SK-N-SH (cell line): ENCODE measurements around the gene COL10A1. TPM values are rescaled to one million over a fixed set of nuclear protein-coding genes. Genes with fewer than 3 reads are reported as not detected.

Experiments used
- CTCF ChIA-PET: fragments of 300-600, 350-600 bp; formaldehyde crosslinking; extraction: SDS; loops from one replicate; lab custom pipeline; 2021; lab: Yijun Ruan, JAX
- POLR2A ChIA-PET: fragments of 350-600 bp; sonication (Branson Sonifier 250); formaldehyde crosslinking; extraction: SDS; loops from one replicate; lab custom pipeline; 2020; ENCODE audit warnings: antibody characterized with exemption, inconsistent platforms; lab: Yijun Ruan, JAX
- DNase-seq: peaks from one replicate; pipeline ENCODE4 v3.0.0; 2012
- H2AFZ ChIP-seq: fragments of 200-600 bp; sonication (generic); 2 replicates; pipeline ENCODE4 v1.8.1; 2016; ENCODE audit warnings: antibody characterized with exemption, mild to moderate bottlenecking, low read depth
- H3F3A ChIP-seq: fragments of 200-600 bp; sonication (generic); replicated peaks from 2 replicates; pipeline ENCODE3; 2016; ENCODE audit warnings: antibody characterized with exemption, mild to moderate bottlenecking; ENCODE audit not compliant: insufficient read depth
- H3K27ac ChIP-seq, 2 experiments: fragments of 200-500 bp in 1 of 2; fragments of 200-600 bp in 1 of 2; sonication (Bioruptor generic) in 1 of 2; sonication (generic), shearing (Covaris generic) in 1 of 2; 2 replicates each; pipeline versions ENCODE4 v1.5.1 to v1.6.1; 2014 to 2016; ENCODE audit warnings: low read depth in 2 of 2, inconsistent platforms in 1 of 2, low read length in 1 of 2, mild to moderate bottlenecking in 1 of 2, mixed read lengths in 1 of 2
- H3K27me3 ChIP-seq: fragments of 200-600 bp; sonication (generic), shearing (Covaris generic); 2 replicates; pipeline ENCODE4 v1.6.1; 2016; ENCODE audit warnings: mixed run types; ENCODE audit not compliant: insufficient read depth
- H3K36me3 ChIP-seq, 2 experiments: fragments of 200-500 bp in 1 of 2; fragments of 200-600 bp in 1 of 2; sonication (Bioruptor generic) in 1 of 2; sonication (generic) in 1 of 2; replicated peaks in 1 of 2; 2 replicates each; pipeline versions ENCODE3 to v1.5.1; 2014 to 2016; ENCODE audit warnings: low read length in 1 of 2, mild to moderate bottlenecking in 1 of 2; ENCODE audit not compliant: insufficient read depth in 2 of 2, control insufficient read depth in 1 of 2
- H3K4me1 ChIP-seq, 2 experiments: fragments of 200-500 bp in 1 of 2; fragments of 200-600 bp in 1 of 2; sonication (Bioruptor generic) in 1 of 2; sonication (generic), shearing (Covaris generic) in 1 of 2; 2 replicates each; pipeline versions ENCODE4 v1.5.1 to v1.6.1; 2014 to 2016; ENCODE audit warnings: low read depth in 1 of 2, low read length in 1 of 2, mixed run types in 1 of 2; ENCODE audit not compliant: insufficient read depth in 2 of 2, control insufficient read depth in 1 of 2
- H3K4me2 ChIP-seq: fragments of 200-600 bp; sonication (generic), shearing (Covaris generic); 2 replicates; pipeline ENCODE4 v1.6.1; 2017; ENCODE audit warnings: mixed run types
- H3K4me3 ChIP-seq, 2 experiments: fragments of 200-500 bp in 1 of 2; fragments of 200-600 bp in 1 of 2; sonication (Bioruptor generic) in 1 of 2; sonication (generic), shearing (Covaris generic) in 1 of 2; 2 replicates each; pipeline versions ENCODE4 v1.5.1 to v1.8.1; 2014 to 2016; ENCODE audit warnings: low read depth in 2 of 2, inconsistent platforms in 1 of 2, low read length in 1 of 2, mild to moderate bottlenecking in 1 of 2, mixed read lengths in 1 of 2, moderate library complexity in 1 of 2
- H3K79me2 ChIP-seq: fragments of 200-600 bp; sonication (generic); 2 replicates; pipeline ENCODE4 v1.8.1; 2017; ENCODE audit warnings: mild to moderate bottlenecking; ENCODE audit not compliant: insufficient read depth
- H3K9ac ChIP-seq: fragments of 200-600 bp; sonication (generic); 2 replicates; pipeline ENCODE4 v1.6.1; 2017; ENCODE audit warnings: mixed run types
- H3K9me2 ChIP-seq: fragments of 200-600 bp; sonication (generic); 2 replicates; pipeline ENCODE4 v1.6.1; 2017; ENCODE audit warnings: mixed run types
- H3K9me3 ChIP-seq: fragments of 200-600 bp; sonication (generic); 2 replicates; pipeline ENCODE4 v1.6.1; 2017; ENCODE audit warnings: mixed run types, mild to moderate bottlenecking, moderate library complexity
- H4K20me1 ChIP-seq: fragments of 200-600 bp; sonication (generic); 2 replicates; pipeline ENCODE4 v1.6.1; 2017; ENCODE audit warnings: mild to moderate bottlenecking, mixed run types; ENCODE audit not compliant: insufficient read depth
- CHD2 ChIP-seq: fragments of 150-350 bp; IDR thresholded peaks from 2 replicates; pipeline ENCODE4 v1.6.1; 2018; ENCODE audit warnings: low read length; ENCODE audit not compliant: partially characterized antibody
- FOSL2 ChIP-seq: IDR thresholded peaks from 2 replicates; pipeline ENCODE4 v1.4.0; 2012; ENCODE audit warnings: low read depth, mild to moderate bottlenecking, moderate library complexity, borderline replicate concordance
- FOXM1 ChIP-seq: IDR thresholded peaks from 2 replicates; pipeline ENCODE4 v1.4.0; 2012; ENCODE audit warnings: low read depth, mild to moderate bottlenecking
- JUND ChIP-seq: IDR thresholded peaks from 2 replicates; pipeline ENCODE4 v1.4.0; 2012
- MEF2A ChIP-seq: IDR thresholded peaks from 2 replicates; pipeline ENCODE4 v1.4.0; 2012; ENCODE audit warnings: low read depth, borderline replicate concordance
- NFIC ChIP-seq: IDR thresholded peaks from 2 replicates; pipeline ENCODE4 v1.4.0; 2012; ENCODE audit warnings: borderline replicate concordance
- NRF1 ChIP-seq: IDR thresholded peaks from 2 replicates; pipeline ENCODE4 v1.6.1; 2012; ENCODE audit warnings: low read depth, mild to moderate bottlenecking, low read length
- POLR2AphosphoS5 ChIP-seq: IDR thresholded peaks from 2 replicates; pipeline ENCODE4 v1.6.1; 2012; ENCODE audit warnings: low read depth, low read length
- RAD21 ChIP-seq: IDR thresholded peaks from 2 replicates; pipeline ENCODE4 v1.6.1; 2012; ENCODE audit warnings: mild to moderate bottlenecking, low read length
- RCOR1 ChIP-seq: fragments of 150-350 bp; IDR thresholded peaks from 2 replicates; pipeline ENCODE4 v1.6.1; 2017; ENCODE audit warnings: antibody characterized with exemption, low read length
- RFX5 ChIP-seq: IDR thresholded peaks from 2 replicates; pipeline ENCODE4 v1.6.1; 2012; ENCODE audit warnings: mild to moderate bottlenecking, improper control_type of control experiment, low read length
- SIN3A ChIP-seq: IDR thresholded peaks from 2 replicates; pipeline ENCODE4 v1.6.1; 2012; ENCODE audit warnings: low read depth, mild to moderate bottlenecking, low read length, moderate library complexity, borderline replicate concordance
- SMC3 ChIP-seq: IDR thresholded peaks from 2 replicates; pipeline ENCODE4 v1.6.1; 2012; ENCODE audit warnings: low read depth, low read length, improper control_type of control experiment
- TAF1 ChIP-seq: IDR thresholded peaks from 2 replicates; pipeline ENCODE4 v1.6.1; 2012; ENCODE audit warnings: low read depth, mild to moderate bottlenecking, low read length, moderate library complexity, borderline replicate concordance
- WGBS: methylation state at CpG from one replicate; pipeline ENCODE4 v1.1.6; 2017; ENCODE audit warnings: low lambda C conversion rate; 5-methylcytosine and 5-hydroxymethylcytosine counted together
- polyA plus RNA-seq, 3 experiments: library from polyadenylated mRNA; depleted of rRNA; stranded (reverse); fragments of >200 nt; gene quantifications; 2 replicates each; pipeline ENCODE4 v1.2.3, GENCODE V29; 2012
- TF ChIP-seq, protein P1 (sequence below): fragments of 150-350 bp; IDR thresholded peaks from 2 replicates; pipeline ENCODE4 v1.6.1; 2017; ENCODE audit warnings: antibody characterized with exemption, low read length, low read depth, borderline replicate concordance
- TF ChIP-seq, protein P2 (sequence below): IDR thresholded peaks from 2 replicates; pipeline ENCODE4 v1.4.0; 2012; ENCODE audit warnings: low read depth, borderline replicate concordance
- TF ChIP-seq, protein P3 (sequence below): IDR thresholded peaks from 2 replicates; pipeline ENCODE4; 2012

Gene COL10A1
- polyA plus RNA-seq, 1 of the 3 experiments (the other 2 are of a cell fraction) = 5.1 TPM

DNA sequence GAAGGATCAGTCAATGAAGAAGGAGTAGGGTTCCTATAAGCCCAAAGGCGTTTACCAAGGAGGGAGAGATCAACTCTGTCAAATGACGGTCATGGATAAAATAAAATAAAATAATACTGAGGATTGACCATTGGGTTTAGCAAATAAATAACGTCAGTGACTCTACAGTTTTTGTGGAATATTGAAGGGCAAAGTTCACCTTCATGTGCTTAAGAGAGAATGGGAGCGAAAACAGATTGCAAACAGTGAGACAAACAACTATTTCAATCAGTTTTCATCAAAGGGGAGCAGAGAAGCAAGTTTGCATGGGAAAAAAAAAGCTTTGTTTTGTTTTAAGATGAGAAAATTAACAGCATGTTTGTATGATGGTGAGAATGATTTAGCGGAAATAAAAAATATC lies 42.9 kb downstream of the COL10A1 start (continued):
- no peak for TF ChIP-seq NFIC

DNA sequence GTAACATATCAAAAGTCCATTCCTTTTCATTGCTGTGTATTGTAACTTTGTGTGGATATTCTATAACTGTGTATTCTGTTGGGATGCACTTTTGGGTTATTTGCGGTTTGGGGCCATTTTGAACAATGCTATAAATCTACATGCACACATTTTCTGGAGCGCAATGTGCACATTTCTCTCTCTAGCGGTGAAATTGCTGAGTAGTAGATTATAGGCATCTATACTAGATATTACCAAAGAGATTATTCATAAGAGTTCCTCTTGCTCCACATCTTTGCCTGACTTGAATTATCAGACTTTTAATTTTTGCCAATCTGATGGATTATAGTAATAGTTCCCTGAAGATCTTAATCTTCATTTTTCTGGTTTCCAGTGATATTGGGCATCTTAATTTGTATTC lies 47.0 kb downstream of the COL10A1 start:
- no peak overlapping the region for H2AFZ ChIP-seq
- TF ChIP-seq RFX5 (no peak), RCOR1 (no peak), JUND (no peak), NRF1 (no peak), RAD21 (no peak)
- WGBS = 87% methylated on average over 3 of the region's 3 CpGs
- H3K9me2 ChIP-seq = peaks cover 2% of the 10 kb centered on the region; the same call in 1 of the 2 replicates
- H3K9me3 ChIP-seq = no peaks in the 10 kb centered on the region
- no peak overlapping the region for H3K27ac ChIP-seq
- H3K4me2 ChIP-seq = no peak overlapping the region
- ChIA-PET POLR2A (no interaction called here), CTCF (interaction anchor here (1.2 kb wide), 1 partner anchor 68 kb away, joined by 3 read pairs; no protein-coding TSS in a partner anchor)
- H3K4me3 ChIP-seq = no peak overlapping the region
- H3K9ac ChIP-seq = no peak overlapping the region
- no peaks in the 10 kb centered on the region for H3K36me3 ChIP-seq
- H4K20me1 ChIP-seq = no peaks in the 10 kb centered on the region
- no peak for DNase-seq
- H3K79me2 ChIP-seq = no peaks in the 10 kb centered on the region
- no peaks in the 10 kb centered on the region for H3K4me1 ChIP-seq
- no peaks in the 10 kb centered on the region for H3K27me3 ChIP-seq
- H3F3A ChIP-seq = no peaks in the 10 kb centered on the region

DNA sequence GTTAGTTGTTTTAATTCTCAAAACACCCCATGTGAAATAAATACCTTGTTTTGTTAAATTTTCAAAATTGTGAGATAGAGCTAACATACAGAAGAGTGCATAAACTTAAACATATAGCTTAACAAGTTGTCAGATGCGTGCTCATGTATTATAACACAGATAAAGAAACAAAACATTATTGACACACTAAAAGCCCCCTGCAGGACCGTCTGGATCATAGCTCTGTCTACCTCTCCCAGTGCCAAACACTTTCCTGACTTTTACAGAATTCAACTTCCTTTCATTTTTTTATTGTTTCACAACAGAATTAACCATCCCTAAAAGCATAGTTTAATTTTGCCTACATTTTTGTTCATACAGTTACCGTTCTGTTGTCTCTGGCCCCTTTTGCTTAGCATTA lies 47.4 kb downstream of the COL10A1 start:
- H3K36me3 ChIP-seq = no peaks in the 10 kb centered on the region
- no peaks in the 10 kb centered on the region for H3K27me3 ChIP-seq
- no peak overlapping the region for H3K27ac ChIP-seq
- H3K9me3 ChIP-seq = no peaks in the 10 kb centered on the region
- no peaks in the 10 kb centered on the region for H3F3A ChIP-seq
- TF ChIP-seq, protein P1, sequence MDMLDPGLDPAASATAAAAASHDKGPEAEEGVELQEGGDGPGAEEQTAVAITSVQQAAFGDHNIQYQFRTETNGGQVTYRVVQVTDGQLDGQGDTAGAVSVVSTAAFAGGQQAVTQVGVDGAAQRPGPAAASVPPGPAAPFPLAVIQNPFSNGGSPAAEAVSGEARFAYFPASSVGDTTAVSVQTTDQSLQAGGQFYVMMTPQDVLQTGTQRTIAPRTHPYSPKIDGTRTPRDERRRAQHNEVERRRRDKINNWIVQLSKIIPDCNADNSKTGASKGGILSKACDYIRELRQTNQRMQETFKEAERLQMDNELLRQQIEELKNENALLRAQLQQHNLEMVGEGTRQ = no peak
- H2AFZ ChIP-seq = no peak overlapping the region
- H3K4me2 ChIP-seq = no peak overlapping the region
- WGBS = 73% methylated on average over 3 of the region's 3 CpGs
- H3K9me2 ChIP-seq = peaks cover 2% of the 10 kb centered on the region; the same call in 1 of the 2 replicates
- H3K4me1 ChIP-seq = no peaks in the 10 kb centered on the region
- H3K9ac ChIP-seq = no peak overlapping the region
- H4K20me1 ChIP-seq = no peaks in the 10 kb centered on the region
- H3K4me3 ChIP-seq = no peak overlapping the region
- no peaks in the 10 kb centered on the region for H3K79me2 ChIP-seq
- no peak for DNase-seq
- CTCF ChIA-PET = interaction anchor here (1.2 to 1.4 kb wide), 2 partner anchors 66 to 68 kb away, joined by 3 read pairs; no protein-coding TSS in a partner anchor
- POLR2A ChIA-PET = no interaction called here

DNA sequence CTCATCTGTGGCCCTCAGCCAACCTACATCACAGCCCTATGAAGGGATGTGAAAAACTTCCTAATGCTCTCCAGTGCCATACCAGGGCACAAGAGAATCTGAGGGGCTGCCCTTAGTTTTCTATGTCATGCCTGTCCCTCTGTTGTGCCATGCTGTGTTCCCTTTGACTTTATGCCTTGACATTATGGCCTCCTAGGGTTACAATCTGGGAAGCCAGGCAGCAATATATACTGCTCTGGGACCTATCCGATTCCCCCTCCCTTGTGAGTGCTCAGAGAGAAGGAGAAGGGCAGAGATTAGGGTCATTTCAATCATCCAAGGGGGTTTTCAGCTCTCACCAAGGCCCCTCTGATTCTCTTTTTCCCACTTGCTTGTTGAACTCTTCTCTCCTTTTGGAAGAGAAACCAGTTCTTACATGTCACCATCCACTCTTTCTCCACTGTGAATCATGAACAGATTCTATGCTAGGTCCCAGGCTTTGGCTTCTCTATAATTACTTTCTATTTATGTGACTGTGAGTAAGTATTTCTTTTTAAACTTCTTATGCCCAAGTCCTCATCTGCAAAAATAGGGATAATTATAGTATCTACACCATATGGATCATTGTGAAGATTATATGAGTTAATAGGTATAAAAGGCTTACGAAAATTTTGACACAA lies 51.1 kb downstream of the COL10A1 start:
- Histone ChIP-seq H3K27ac (no peak overlapping the region), H3K36me3 (no peaks in the 10 kb centered on the region), H3K4me1 (no peaks in the 10 kb centered on the region), H3K27me3 (no peaks in the 10 kb centered on the region), H4K20me1 (no peaks in the 10 kb centered on the region), H3K4me2 (no peak overlapping the region), H3K9me3 (no peaks in the 10 kb centered on the region), H2AFZ (no peak overlapping the region), H3K9ac (no peak overlapping the region), H3K9me2 (peaks cover 2% of the 10 kb centered on the region; the same call in 1 of the 2 replicates), H3K79me2 (no peaks in the 10 kb centered on the region), H3F3A (no peaks in the 10 kb centered on the region), H3K4me3 (no peak overlapping the region)
- 74% methylated on average over 2 of the region's 2 CpGs for WGBS
- POLR2A ChIA-PET = no interaction called here
- CTCF ChIA-PET = no interaction called here
- no peak for DNase-seq
- no peak for TF ChIP-seq SIN3A
- no peak for TF ChIP-seq FOXM1
- TF ChIP-seq, protein P2, sequence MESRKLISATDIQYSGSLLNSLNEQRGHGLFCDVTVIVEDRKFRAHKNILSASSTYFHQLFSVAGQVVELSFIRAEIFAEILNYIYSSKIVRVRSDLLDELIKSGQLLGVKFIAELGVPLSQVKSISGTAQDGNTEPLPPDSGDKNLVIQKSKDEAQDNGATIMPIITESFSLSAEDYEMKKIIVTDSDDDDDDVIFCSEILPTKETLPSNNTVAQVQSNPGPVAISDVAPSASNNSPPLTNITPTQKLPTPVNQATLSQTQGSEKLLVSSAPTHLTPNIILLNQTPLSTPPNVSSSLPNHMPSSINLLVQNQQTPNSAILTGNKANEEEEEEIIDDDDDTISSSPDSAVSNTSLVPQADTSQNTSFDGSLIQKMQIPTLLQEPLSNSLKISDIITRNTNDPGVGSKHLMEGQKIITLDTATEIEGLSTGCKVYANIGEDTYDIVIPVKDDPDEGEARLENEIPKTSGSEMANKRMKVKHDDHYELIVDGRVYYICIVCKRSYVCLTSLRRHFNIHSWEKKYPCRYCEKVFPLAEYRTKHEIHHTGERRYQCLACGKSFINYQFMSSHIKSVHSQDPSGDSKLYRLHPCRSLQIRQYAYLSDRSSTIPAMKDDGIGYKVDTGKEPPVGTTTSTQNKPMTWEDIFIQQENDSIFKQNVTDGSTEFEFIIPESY = no peak
- no peak for TF ChIP-seq RFX5
- no peak for TF ChIP-seq SMC3
- no peak for TF ChIP-seq TAF1
- TF ChIP-seq FOSL2 = no peak
- TF ChIP-seq JUND = no peak
- TF ChIP-seq MEF2A = no peak
- TF ChIP-seq, protein P3, sequence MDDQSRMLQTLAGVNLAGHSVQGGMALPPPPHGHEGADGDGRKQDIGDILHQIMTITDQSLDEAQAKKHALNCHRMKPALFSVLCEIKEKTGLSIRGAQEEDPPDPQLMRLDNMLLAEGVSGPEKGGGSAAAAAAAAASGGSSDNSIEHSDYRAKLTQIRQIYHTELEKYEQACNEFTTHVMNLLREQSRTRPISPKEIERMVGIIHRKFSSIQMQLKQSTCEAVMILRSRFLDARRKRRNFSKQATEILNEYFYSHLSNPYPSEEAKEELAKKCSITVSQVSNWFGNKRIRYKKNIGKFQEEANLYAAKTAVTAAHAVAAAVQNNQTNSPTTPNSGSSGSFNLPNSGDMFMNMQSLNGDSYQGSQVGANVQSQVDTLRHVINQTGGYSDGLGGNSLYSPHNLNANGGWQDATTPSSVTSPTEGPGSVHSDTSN = no peak
- TF ChIP-seq RCOR1 = no peak
- TF ChIP-seq POLR2AphosphoS5 = no peak
- TF ChIP-seq CHD2 = no peak
